Retinal pigment epithelial cell (primary cell): Measurements from ENCODE around the gene SOHLH1.

Source experiments
- DNase-seq: peaks from one replicate; pipeline ENCODE4 v3.0.0-alpha.2; 2010; ENCODE audit warnings: low read depth
- H3K4me3 ChIP-seq: 2 replicates; pipeline ENCODE4 v1.5.1; 2011; ENCODE audit warnings: mild to moderate bottlenecking, low read length, control low read depth, moderate library complexity
- TF ChIP-seq, protein P1 (sequence below): conservative IDR thresholded peaks from 2 replicates; pipeline ENCODE4 v1.5.1; 2011; ENCODE audit warnings: low read depth, low read length, control low read depth, inconsistent platforms

The SOHLH1 gene

DNA sequence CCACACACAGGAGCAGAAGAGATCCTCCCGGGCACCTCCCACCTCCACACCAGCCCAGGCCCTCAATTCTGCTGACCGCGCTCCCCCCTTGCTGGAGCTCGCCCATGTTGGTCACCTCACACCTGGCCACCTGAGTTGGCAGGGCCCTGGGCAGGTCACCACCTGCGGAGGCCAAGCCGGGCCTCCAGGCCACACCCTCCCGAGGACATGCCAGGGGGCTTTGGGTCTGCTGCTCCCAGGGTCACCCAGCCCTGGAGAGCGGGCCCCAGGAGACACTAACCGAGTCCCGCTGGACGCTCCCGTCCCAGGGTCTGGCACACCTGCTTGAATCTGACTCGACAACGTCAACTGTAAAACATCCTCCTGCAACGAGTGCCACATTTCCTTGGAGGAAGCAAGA, 2.1 kb downstream of the SOHLH1 start:
- DNase-seq, result no peak
- no peak overlapping the region for H3K4me3 ChIP-seq
- TF ChIP-seq, protein P1, sequence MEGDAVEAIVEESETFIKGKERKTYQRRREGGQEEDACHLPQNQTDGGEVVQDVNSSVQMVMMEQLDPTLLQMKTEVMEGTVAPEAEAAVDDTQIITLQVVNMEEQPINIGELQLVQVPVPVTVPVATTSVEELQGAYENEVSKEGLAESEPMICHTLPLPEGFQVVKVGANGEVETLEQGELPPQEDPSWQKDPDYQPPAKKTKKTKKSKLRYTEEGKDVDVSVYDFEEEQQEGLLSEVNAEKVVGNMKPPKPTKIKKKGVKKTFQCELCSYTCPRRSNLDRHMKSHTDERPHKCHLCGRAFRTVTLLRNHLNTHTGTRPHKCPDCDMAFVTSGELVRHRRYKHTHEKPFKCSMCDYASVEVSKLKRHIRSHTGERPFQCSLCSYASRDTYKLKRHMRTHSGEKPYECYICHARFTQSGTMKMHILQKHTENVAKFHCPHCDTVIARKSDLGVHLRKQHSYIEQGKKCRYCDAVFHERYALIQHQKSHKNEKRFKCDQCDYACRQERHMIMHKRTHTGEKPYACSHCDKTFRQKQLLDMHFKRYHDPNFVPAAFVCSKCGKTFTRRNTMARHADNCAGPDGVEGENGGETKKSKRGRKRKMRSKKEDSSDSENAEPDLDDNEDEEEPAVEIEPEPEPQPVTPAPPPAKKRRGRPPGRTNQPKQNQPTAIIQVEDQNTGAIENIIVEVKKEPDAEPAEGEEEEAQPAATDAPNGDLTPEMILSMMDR, result no peak

DNA sequence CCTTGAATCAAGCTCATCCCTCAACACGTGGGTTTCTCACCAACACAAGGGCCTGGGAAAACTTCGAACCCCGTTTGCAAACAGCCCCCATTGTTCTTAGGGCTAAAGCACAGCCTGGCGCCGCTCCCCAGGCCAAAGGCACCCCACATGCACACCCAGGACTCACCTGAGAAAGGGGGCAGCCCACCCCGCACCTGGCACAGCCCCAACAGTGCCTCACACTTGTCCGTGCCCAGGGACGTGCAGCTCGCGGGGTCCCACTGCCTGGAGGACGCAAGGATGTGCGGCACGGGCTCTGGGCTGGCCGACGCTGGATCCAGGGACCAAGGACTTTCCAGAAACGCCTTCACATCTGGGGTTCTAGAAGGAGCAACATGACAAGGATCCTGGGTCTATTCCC, 2.8 kb downstream of the SOHLH1 start:
- no peak overlapping the region for H3K4me3 ChIP-seq
- TF ChIP-seq, protein P1, result no peak
- DNase-seq, result no peak

DNA sequence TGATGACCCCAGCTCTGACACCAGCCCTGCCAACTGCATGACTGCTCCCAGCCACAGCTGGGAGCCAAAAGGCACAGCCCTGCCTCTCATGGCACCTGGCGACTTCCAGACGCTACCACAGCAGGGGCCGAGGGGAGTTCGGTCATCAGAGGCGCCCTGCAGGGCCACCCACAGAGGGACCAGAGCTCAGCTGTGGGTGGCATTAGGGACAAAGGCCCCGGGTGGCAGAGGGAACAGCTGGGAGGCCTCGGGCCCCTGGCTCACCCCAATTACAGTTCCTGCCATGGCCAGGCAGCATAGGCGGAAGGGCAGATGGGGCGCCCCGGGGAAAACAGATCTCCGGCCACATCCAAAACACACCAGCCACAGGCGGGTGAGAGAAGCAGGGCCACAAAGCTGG, 3.6 kb downstream of the SOHLH1 start:
- TF ChIP-seq, protein P1, result no peak
- no peak for DNase-seq
- no peak overlapping the region for H3K4me3 ChIP-seq

DNA sequence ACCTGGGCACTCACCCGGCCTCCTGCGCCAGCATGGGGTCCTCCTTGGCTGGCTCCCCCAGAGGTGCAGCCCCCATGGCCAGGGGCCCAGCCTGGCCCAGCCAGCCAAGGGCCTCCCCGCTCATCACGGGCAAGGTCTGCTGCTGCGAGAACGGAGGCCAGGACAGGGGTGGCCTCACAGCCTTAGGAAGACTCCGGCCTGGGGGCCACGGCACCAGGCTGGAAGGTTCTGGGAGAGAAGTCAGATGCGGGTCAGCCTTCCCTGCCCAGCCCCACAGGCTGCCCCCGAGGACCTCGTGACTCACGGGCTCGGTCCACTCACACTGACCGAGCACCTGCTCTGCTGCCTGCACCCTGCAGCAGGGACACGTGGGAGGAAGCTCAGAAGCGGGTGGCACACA, 4.2 kb downstream of the SOHLH1 start:
- DNase-seq, result no peak
- H3K4me3 ChIP-seq, result no peak overlapping the region

DNA sequence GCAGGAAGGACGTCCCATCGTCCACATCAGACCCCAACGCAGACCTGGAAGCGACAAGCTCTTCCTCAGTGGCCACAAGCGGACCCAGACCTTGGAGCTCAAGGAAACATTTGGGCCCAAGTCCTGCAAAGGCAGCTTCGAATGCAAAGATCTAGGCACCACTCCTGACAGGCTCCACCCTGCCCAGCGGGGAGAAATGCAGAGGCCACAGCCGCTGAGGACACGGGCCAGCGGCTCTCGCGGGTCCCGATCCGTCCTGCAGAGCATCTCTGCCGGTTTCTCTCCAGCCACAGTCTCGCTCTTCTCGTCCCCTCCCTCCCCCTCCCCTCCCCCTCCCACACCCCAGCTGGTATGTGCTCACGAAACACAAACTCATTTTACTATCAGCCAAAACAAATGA, 4.9 kb downstream of the SOHLH1 start:
- H3K4me3 ChIP-seq, result no peak overlapping the region
- no peak for DNase-seq
- TF ChIP-seq, protein P1, result no peak

More for the DNA sequence above, 4.2 kb downstream of the SOHLH1 start:
- TF ChIP-seq, protein P1, result no peak

DNA sequence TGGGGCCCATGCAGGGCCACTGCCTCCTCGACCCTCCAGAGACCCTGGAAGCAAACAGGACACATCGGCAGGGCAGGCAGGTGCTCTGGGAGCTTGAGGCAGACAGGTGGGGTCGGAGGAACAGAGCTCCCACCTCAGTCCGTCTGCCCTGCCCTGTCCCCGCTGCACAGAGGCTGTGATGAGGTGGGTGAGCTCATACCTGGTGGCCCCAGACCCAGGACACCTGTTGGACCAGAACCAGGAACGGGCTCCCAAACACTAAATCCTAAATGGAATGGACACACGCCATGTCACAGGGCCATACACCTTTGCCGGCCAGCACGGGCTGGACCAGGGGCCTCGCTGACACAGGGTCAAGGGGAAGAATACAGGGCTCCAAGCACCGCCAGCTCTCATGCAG, 5.5 kb downstream of the SOHLH1 start:
- TF ChIP-seq, protein P1, result no peak
- no peak for DNase-seq
- no peak overlapping the region for H3K4me3 ChIP-seq

DNA sequence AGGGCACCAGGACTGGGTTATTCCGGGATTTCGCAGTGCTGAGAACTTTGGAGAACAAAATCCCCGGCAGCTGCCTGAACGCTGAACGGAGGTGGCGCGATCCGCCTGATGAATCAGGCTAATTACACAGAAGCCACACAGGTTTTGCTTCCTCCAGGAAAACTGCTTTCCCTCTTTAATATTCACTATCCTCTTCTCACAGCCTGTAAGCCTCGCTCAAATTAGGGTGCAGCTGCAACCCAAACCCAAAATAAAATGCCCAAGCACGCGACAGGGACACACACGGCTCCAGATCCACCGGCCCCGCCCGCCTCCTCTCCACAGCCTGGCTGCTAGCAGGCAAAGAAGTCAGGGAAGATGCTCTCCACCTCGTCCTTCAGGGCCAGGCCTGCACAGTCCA, 6.0 kb downstream of the SOHLH1 start:
- TF ChIP-seq, protein P1, result no peak
- DNase-seq, result no peak
- no peak overlapping the region for H3K4me3 ChIP-seq
